HG02759 (cell line): Measurements from ENCODE around the gene PCDHAC1.
"Not testable (repeated sequence)": the region's sequence is repeated elsewhere in the genome, so short reads cannot be mapped to it uniquely, and the experiment has no call there.

Experiments used
- ATAC-seq: cut with Tn5 transposase; IDR thresholded peaks from one replicate; pipeline ENCODE4 v1.9.1; 2021; ENCODE audit warnings: mild to moderate bottlenecking, moderate library complexity; ENCODE audit not compliant: unreplicated experiment

Gene PCDHAC1, protein sequence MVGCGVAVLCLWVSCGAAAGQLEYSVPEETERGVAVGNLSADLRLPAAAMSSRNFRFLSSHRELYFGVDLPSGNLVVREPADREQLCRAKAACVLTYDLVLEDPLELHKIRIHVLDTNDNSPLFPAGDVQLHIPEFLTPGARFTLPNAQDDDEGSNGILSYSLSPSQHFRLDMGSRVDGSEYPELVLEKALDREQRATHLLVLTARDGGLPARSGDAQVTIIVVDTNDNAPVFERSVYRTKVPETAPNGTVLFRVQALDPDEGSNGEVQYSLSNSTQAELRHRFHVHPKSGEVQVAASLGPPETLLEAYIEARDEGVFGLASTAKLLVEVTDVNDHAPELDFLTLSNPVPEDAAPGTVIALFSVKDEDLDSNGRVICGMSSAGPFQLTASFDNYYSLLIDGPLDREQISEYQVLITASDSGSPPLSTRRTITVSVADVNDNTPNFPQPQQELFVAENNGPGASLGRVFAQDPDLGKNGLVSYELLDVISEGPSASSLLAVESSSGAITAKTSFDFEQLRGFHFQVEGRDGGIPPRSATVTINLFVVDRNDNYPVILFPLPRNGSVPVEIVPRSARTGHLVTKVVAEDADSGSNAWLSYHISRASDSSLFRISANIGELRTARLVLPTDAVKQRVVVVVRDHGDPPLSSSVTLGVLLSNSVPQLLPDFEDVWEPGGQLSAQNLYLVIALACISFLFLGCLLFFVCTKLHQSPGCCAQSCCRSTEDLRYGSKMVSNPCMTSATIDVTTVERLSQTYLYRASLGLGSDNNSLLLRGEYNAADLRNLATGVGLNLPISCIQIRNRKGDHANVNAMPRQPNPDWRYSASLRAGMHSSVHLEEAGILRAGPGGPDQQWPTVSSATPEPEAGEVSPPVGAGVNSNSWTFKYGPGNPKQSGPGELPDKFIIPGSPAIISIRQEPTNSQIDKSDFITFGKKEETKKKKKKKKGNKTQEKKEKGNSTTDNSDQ

DNA sequence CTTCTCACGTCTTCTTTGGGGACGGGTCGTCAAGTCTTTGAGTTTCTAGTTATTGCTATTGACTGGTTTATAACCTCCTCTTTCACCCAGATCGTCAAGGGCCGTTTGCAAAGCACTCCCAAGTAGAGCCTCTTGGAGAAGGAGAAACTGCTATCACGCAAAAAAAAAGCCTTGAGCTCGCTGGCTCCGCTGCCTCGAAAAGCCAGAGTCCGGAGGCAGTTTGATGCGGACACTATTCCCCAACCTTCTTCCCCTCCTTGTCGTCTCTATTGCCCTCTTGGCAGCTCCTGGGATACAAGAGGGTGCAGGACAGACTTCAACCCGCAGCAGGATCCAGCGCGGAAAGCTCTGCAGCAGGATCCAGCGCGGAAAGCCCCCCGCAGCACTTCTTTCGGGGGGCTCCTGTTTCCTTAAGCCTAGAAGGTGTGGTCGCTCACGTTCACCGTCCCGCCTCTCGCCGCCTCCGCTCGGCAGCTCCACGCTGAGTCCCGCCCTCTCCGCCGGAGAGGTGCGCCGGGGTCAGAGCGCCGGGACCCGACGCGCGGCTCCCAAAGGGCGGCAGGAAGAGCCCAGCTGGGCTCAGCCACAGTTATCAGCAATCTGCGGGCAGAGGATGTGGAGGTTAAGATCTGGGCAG is at the start of gene PCDHAC1:
PCDHAC1 (plus strand) TSS at position 494 of the 637 bp plus-strand sequence. CDS start 594 bp downstream, outside the sequence.
- no peak for ATAC-seq

DNA sequence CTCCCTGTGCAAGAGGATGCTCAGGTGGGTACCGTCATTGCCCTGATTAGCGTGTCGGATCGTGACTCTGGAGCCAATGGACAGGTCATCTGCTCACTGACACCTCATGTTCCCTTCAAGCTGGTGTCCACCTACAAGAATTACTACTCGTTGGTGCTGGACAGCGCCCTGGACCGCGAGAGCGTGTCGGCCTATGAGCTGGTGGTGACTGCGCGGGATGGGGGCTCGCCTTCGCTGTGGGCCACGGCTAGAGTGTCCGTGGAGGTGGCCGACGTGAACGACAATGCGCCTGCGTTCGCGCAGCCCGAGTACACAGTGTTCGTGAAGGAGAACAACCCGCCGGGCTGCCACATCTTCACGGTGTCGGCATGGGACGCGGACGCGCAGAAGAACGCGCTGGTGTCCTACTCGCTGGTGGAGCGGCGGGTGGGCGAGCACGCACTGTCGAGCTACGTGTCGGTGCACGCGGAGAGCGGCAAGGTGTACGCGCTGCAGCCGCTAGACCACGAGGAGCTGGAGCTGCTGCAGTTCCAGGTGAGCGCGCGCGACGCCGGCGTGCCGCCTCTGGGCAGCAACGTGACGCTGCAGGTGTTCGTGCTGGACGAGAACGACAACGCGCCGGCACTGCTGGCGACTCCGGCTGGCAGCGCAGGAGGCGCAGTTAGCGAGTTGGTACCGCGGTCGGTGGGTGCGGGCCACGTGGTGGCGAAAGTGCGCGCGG is 49.4 kb upstream of the PCDHAC1 start:
- not testable (repeated sequence) for ATAC-seq

DNA sequence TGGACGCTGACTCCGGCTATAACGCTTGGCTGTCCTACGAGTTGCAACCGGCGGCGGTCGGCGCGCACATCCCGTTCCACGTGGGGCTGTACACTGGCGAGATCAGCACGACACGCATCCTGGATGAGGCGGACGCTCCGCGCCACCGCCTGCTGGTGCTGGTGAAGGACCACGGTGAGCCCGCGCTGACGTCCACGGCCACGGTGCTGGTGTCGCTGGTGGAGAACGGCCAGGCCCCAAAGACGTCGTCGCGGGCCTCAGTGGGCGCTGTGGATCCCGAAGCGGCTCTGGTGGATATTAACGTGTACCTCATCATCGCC is 48.9 kb upstream of the PCDHAC1 start:
- no peak for ATAC-seq

DNA sequence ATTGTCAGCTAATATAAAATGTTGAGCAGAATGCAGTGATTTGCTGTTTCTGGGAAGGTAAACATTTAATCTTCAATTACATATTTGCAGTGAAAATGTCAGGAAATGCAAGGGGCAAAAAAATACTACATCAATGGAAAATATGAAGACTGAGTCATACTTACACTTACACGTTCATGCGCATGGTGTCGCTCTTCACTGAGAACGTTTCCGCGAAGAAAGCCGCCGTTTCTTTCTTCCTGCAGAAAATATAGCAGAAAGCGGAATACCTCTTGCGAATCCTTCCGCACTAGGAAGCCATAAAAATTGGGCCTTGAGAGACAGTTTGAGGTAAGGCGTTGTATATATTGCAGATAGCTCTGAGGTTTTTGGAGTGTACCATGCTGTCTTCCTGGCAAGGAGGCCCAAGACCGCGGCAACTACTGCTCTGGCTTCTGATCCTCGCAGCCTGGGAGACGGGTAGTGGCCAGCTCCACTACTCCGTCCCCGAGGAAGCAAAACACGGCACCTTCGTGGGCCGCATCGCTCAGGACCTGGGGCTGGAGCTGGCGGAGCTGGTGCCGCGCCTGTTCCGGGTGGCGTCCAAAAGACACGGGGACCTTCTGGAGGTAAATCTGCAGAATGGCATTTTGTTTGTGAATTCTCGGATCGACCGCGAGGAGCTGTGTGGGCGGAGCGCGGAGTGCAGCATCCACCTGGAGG is 44.1 kb upstream of the PCDHAC1 start, which contains the start of gene PCDHA13:
PCDHA13 (plus strand) TSS at position 236 of the 702 bp plus-strand sequence; CDS start at position 381, 145 bp downstream.
- no peak for ATAC-seq

DNA sequence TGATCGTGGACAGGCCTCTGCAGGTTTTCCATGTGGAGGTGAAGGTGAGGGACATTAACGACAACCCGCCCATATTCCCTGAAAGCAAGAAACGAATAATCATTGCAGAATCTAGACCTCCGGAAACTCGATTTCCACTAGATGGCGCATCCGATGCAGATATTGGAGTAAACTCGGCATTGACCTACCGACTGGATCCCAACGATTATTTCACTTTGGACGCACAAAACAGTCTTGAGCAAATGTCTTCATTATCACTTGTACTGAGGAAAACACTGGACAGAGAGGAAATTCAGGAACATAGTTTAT is 43.6 kb upstream of the PCDHAC1 start:
- ATAC-seq = no peak

DNA sequence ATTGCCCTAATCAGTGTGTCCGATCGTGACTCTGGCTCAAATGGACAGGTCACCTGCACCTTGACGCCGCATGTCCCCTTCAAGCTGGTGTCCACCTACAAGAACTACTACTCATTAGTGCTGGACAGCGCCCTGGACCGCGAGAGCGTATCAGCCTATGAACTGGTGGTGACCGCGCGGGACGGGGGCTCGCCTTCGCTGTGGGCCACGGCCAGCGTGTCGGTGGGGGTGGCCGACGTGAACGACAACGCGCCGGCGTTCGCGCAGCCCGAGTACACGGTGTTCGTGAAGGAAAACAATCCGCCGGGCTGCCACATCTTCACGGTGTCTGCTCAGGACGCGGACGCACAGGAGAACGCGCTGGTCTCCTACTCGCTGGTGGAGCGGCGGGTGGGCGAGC is 42.7 kb upstream of the PCDHAC1 start:
- no peak for ATAC-seq

DNA sequence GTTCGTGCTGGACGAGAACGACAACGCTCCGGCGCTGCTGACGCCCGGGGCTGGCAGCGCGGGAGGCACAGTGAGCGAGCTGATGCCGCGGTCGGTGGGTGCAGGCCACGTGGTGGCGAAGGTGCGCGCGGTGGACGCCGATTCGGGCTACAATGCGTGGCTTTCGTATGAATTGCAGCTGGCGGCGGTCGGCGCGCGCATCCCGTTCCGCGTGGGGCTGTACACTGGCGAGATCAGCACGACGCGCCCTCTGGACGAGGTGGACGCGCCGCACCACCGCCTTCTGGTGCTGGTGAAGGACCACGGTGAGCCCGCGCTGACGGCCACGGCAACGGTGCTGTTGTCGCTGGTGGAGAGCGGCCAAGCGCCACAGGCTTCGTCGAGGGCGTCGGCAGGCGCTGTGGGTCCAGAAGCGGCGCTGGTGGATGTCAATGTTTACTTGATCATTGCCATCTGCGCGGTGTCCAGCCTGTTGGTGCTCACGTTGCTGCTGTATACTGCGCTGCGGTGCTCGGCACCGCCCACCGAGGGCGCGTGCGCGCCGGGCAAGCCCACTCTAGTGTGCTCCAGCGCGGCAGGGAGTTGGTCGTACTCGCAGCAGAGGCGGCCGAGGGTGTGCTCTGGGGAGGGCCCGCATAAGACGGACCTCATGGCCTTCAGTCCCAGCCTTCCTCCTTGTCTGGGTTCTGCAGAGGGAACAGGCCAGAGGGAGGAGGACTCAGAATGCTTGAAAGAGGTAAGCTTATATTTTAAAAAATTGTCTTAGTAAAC is 42.0 kb upstream of the PCDHAC1 start:
- no peak for ATAC-seq

DNA sequence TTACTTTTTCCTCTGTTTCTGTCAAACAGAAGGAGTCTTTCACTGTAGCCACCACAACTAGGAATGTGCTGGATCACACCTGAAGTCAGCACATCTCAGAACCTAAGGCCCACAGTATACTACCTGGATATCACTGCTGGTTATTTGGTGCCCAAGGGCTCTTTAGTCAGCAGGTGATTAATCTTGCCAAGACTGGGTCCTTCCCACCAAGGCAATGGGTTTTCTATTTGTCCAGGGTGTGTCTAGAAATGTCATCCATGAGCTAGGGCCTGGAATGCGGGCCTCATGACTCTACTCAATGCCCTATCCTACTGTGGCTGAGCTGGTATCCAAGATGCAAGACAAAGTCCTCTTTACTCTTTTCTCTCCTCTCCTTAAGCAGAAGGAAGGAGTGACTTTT is 9.8 kb upstream of the PCDHAC1 start:
- ATAC-seq = no peak

DNA sequence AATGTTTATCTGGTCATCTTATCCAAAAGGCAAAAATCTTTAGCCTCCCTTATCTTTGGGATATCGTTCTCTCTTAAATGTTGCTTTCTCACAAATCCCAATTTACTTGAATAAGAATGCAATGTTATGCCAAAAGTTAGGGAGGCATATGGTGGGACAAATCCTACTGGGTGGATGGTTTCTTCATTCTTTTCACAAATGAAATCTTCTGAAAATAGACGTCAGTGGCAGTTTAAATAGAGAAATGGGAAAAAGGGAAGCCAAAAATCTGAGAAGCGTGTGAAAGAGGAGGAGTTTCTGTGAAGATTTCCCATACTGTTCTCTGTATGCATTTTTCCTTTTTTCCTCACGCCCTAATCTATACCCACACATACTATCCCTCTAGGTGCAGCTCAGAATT is 2.5 kb upstream of the PCDHAC1 start:
- no peak for ATAC-seq

DNA sequence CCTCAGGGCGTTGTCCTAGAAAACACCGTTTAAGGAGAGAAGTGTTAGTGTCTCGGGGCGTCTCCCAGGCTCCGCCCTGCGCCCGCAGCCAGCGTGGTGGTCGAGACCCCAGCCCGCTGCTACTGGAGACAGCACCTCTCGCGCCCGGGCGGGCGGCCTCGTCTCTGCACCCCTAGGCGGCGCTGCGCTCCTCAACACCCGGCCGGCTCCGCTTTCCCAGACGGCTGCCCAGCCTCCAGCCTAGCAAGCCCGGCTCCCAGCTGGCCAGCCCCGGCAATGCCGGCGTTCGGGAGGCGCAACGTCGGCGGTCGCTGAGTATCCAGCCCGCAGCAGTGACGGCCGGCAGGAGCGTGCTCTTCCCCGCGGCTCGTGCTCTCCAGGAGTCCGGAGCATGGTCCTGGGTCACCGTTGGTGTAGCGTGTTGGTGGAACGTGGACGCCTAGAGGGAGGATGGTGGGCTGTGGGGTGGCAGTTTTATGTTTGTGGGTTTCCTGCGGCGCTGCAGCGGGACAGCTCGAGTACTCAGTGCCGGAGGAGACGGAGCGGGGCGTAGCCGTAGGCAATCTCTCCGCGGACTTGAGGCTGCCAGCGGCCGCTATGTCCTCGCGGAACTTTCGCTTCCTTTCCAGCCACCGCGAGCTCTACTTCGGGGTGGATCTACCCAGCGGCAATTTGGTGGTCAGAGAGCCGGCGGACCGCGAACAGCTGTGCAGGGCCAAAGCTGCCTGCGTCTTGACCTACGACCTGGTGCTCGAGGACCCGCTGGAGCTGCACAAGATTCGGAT is 536 bp downstream of the PCDHAC1 start:
- ATAC-seq = no peak

DNA sequence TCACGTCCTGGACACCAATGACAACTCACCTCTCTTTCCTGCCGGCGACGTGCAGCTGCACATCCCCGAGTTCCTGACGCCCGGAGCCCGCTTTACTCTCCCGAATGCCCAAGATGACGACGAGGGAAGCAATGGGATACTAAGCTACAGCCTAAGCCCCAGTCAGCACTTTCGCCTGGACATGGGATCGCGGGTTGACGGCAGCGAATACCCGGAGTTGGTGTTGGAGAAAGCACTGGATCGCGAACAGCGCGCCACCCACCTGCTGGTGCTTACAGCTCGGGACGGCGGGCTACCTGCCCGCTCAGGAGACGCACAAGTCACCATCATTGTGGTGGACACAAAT is 1.1 kb downstream of the PCDHAC1 start:
- no peak for ATAC-seq

DNA sequence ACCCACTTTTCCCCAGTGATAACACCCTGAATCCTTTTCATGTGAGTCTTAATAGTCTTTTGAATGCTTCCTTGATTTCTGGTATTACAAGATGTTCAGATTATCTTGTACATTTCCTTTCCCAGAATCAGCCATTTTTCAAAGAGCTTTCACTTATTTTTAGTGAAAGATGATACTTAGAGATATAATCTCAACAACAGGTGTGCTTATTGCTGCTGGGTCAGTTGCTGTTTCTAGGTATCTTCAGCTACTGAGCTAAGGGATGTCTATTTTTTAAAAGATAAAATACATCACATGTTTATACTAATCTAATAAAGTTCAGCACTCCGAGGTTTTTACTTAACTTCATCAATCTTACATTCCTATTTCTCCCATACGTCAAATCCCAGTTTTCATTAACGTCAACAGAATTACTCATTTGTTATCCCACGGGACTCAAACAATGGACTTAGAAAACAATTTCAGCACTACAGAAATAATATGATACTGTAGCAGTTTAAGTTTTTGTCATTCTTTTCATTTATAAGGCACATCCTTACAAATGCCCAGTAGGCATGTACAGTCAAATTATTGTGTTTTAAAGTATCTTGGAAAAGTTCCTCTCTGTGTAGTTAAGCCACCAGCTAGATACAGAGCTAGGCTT is 9.0 kb downstream of the PCDHAC1 start:
- no peak for ATAC-seq

DNA sequence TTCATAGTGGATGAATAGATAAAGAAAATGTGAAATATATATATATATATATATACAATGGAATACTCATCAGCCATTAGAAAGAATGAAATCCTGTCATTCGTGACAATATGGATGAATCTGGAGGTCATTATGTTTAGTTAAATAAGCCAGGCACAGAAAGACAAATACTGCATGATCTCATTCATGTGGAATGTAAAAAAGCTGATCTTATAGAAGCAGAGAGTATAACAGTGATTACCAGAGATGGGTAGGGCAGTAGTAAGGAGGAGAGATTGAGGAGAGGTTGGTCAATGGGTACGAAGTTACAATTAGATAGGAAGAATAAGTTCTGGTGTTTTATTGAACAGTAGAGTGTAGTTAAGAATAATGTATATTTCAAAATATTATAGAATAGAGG is 20.5 kb downstream of the PCDHAC1 start:
- ATAC-seq = no peak

DNA sequence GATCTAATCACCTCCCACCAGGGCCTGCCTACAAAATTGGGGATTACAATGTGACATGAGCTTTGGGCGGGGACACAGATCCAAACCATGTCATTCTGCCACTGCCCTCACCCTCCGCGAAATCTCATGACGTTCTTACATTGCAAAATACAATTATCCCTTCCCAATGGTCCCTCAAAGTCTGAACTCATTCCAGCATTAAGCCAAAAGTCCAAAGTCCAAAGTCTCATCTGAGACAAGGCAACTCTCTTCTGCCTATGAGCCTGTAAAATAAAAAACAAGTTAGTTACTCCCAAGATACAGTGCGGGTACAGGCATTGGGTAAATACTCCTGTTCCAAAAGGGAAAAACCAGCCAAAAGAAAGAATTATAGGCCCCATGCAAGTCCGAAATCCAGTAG is 25.5 kb downstream of the PCDHAC1 start:
- ATAC-seq = no peak

DNA sequence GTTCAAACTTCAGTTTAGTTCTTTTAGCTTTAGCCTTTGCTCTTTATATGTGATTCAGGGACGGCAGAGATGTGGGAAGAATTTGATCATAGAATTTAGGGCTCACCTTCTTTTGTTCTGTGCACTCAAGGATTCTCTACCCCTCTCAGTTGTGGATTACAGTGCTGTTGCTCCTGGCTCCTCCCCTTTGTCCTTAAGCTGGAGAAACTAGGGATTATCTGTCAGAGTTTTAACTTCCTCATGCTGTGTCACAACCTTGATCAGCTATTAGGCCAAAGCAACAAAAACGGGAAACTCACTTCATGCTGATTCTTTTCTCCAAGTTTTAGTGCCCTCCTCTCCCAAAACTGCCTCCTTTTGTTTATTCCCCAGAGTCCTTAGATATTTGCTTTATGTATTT is 27.1 kb downstream of the PCDHAC1 start:
- ATAC-seq = no peak

DNA sequence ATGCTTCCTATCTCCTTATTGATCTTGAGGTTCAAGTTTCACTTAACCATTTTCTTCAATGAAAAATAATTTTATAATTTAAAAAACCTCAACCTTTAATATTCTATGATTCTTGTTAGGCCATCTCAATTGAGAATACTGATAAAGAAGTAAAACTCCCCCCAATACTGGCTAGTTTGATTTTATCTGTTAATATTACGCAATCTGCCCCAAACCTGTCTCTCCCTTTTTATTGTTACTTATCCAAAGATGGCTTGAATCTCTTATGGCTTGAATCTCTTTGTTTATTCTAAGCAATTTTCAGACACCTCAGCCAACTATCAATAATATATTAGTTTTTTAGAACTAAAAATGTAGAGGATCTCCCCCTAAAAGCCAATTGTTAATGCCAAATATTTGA is 36.1 kb downstream of the PCDHAC1 start:
- no peak for ATAC-seq

DNA sequence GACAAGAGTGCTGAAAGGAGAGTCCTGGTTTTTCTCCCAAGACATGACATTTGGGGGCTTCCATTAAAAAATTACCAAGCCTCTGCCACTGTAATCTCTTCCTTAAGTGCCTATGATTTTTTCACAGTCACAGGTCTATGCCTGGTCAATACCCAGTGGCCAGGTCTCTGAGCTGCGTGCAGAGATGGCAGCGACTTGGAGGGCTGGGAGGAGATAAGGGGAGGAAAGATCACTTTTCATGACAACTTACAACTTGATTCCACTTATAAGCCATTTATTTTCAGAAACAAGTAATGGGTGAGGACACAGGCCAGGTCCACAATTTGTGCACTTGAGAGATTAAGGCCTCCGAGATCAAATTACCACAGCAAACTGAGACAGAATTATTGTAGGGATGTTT is 38.3 kb downstream of the PCDHAC1 start:
- no peak for ATAC-seq

DNA sequence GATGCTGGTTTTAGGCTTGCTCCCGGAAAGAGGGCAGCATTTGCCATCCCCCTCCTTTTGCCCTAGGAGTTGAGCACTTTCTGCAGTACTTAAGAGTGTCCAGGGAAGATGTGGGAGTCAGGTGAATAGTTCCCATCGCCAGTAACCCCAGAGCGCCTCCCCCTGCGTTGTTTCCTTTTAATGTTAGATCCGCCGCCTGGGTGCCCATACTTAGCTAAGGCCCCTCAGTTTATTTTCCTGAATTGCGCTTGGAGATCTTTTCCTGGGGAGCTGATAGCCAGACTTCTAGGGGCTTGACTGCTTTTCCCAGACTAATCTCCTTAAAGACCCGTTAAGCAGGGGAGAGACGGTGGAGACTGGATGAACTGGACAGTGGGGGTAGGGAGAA is 39.8 kb downstream of the PCDHAC1 start:
- ATAC-seq = no peak
